K562 (cell line): ENCODE data around the gene BEND6. TPM values are rescaled to one million over a fixed set of nuclear protein-coding genes. Genes with fewer than 3 reads are reported as not detected.

Source experiments
- ATAC-seq: fragments of 200-7000 bp; cut with Tn5 transposase; 3 replicates; pipeline ENCODE4 v1.9.1; 2020; ENCODE audit warnings: moderate library complexity
- BruUV-seq: library from RNA; stranded (reverse); fragments of 400-500 nt; replicated peaks from 2 replicates; lab custom pipeline; 2021; lab: Mats Ljungman, UMichigan
- CTCF ChIA-PET: fragments of 300-600 bp; formaldehyde crosslinking; extraction: SDS; loops from one replicate; lab custom pipeline; 2021; ENCODE audit warnings: low intra/inter-chr PET ratio; lab: Yijun Ruan, JAX
- POLR2A ChIA-PET: fragments of 300-600, 350-650 bp; sonication (Branson Sonifier 250); formaldehyde crosslinking; extraction: SDS; loops from one replicate; lab custom pipeline; 2021; ENCODE audit warnings: antibody characterized with exemption, inconsistent platforms; lab: Yijun Ruan, JAX
- DNase-seq, 4 experiments: peaks; one replicate each; pipeline versions ENCODE4 v3.0.0 to v3.0.0-alpha.2; 2011 to 2018; ENCODE audit warnings: low spot score in 3 of 4, mixed read lengths in 3 of 4; ENCODE audit errors: extremely low read depth in 1 of 4
- FAIRE-seq: peaks from 2 replicates; lab custom pipeline; 2011; peaks lifted over from hg19 to GRCh38; lab: Jason Lieb, UNC
- H2AFZ ChIP-seq: 2 replicates; pipeline ENCODE4 v1.6.0; 2011; ENCODE audit warnings: low read depth, low read length, control low read depth, inconsistent platforms
- H3K27ac ChIP-seq: fragments of 200-600 bp; 3 replicates; pipeline ENCODE4 v1.8.0; 2011; ENCODE audit warnings: low read depth, mild to moderate bottlenecking, control low read depth, inconsistent platforms, low read length, moderate library complexity, mixed read lengths; ENCODE audit errors: extremely low read depth
- H3K27me3 ChIP-seq, 2 experiments: fragments of 300-600 bp in 1 of 2; 2 replicates in 1 of 2; 3 replicates in 1 of 2; pipeline versions ENCODE4 v1.6.0 to v1.8.0; 2011; ENCODE audit warnings: inconsistent platforms in 2 of 2, low read length in 2 of 2, mild to moderate bottlenecking in 1 of 2, mixed read lengths in 1 of 2, moderate library complexity in 1 of 2; ENCODE audit not compliant: control insufficient read depth in 2 of 2, insufficient read depth in 2 of 2
- H3K36me3 ChIP-seq: fragments of 300-600 bp; 3 replicates; pipeline ENCODE4 v1.8.0; 2011; ENCODE audit warnings: mild to moderate bottlenecking, low read length, inconsistent platforms; ENCODE audit not compliant: control insufficient read depth, insufficient read depth
- H3K4me1 ChIP-seq, 2 experiments: fragments of 200-600 bp in 1 of 2; replicated peaks in 1 of 2; 2 replicates in 1 of 2; 3 replicates in 1 of 2; pipeline versions ENCODE4 v1.5.1 to v1.8.0; 2011; ENCODE audit warnings: inconsistent platforms in 2 of 2, low read length in 2 of 2, mild to moderate bottlenecking in 1 of 2, mixed read lengths in 1 of 2, moderate library complexity in 1 of 2; ENCODE audit not compliant: control insufficient read depth in 2 of 2, insufficient read depth in 2 of 2
- H3K4me2 ChIP-seq: 2 replicates; pipeline ENCODE4 v1.6.1; 2011; ENCODE audit warnings: low read length, control low read depth, inconsistent platforms, mixed read lengths; ENCODE audit not compliant: insufficient read depth
- H3K4me3 ChIP-seq: fragments of 200-600 bp; sonication (generic), shearing (Covaris generic); 2 replicates; pipeline ENCODE4 v1.5.1; 2016; ENCODE audit warnings: control low read depth, inconsistent platforms
- H3K79me2 ChIP-seq: fragments of 200-600 bp; 3 replicates; pipeline ENCODE4 v1.8.0; 2011; ENCODE audit warnings: low read length, inconsistent platforms; ENCODE audit not compliant: control insufficient read depth, insufficient read depth
- H3K9ac ChIP-seq, 2 experiments: 2 replicates each; pipeline versions ENCODE4 v1.6.0 to v1.6.1; 2011; ENCODE audit warnings: low read depth in 2 of 2, low read length in 2 of 2, control low read depth in 1 of 2, inconsistent platforms in 1 of 2, mild to moderate bottlenecking in 1 of 2, mixed read lengths in 1 of 2; ENCODE audit not compliant: insufficient read depth in 1 of 2
- H3K9me1 ChIP-seq: one replicate; pipeline ENCODE4 v1.6.0; 2011; ENCODE audit warnings: inconsistent platforms, mild to moderate bottlenecking, low read length, moderate library complexity; ENCODE audit not compliant: control insufficient read depth, insufficient read depth
- H3K9me3 ChIP-seq: replicated peaks from 2 replicates; pipeline ENCODE4 v1.5.1; 2011; ENCODE audit warnings: low read depth, low read length, inconsistent platforms; ENCODE audit not compliant: control insufficient read depth, insufficient read depth
- H4K20me1 ChIP-seq: replicated peaks from 2 replicates; pipeline ENCODE4 v1.6.1; 2011; ENCODE audit warnings: low read length, inconsistent platforms, mixed read lengths; ENCODE audit not compliant: control insufficient read depth, insufficient read depth
- ARID1B ChIP-seq: fragments of 450-650 bp; IDR thresholded peaks from 2 replicates; pipeline ENCODE4 v1.6.1; 2016; ENCODE audit warnings: antibody characterized with exemption, mild to moderate bottlenecking, inconsistent platforms
- ATF1 ChIP-seq, 2 experiments: fragments of 450-650 bp in 1 of 2; IDR thresholded peaks; 2 replicates each; pipeline ENCODE4 v1.6.1; 2016; ENCODE audit warnings: missing compliant biosample characterization in 1 of 2, missing genetic modification characterization in 1 of 2
- CREM ChIP-seq: IDR thresholded peaks from 2 replicates; pipeline ENCODE4 v1.6.1; 2014; ENCODE audit warnings: antibody characterized with exemption, low read depth
- MTA1 ChIP-seq: fragments of 450-650 bp; IDR thresholded peaks from 2 replicates; pipeline ENCODE4 v1.6.1; 2017; ENCODE audit warnings: borderline replicate concordance
- POLR2AphosphoS5 ChIP-seq: IDR thresholded peaks from 2 replicates; pipeline ENCODE4 v1.6.1; 2011; ENCODE audit warnings: mild to moderate bottlenecking, low read depth, low read length, moderate library complexity; ENCODE audit not compliant: control insufficient read depth, insufficient read depth
- RFX1 ChIP-seq: fragments of 450-650 bp; IDR thresholded peaks from 2 replicates; pipeline ENCODE4 v1.6.1; 2016; ENCODE audit warnings: mild to moderate bottlenecking, moderate library complexity
- WGBS: fragments of 100-300 bp; shearing (Covaris generic); methylation state at CpG from one replicate; pipeline ENCODE4 v1.1.6; 2016; ENCODE audit warnings: low coverage, mixed read lengths; ENCODE audit not compliant: insufficient coverage; ENCODE audit errors: missing lambda C conversion rate; 5-methylcytosine and 5-hydroxymethylcytosine counted together
- in situ Hi-C: fragments of 300-500 bp; cut with MboI; formaldehyde crosslinking; loops from 4 replicates; pipeline ENCODE4 v1.15.0; 2018; ENCODE audit warnings: inconsistent platforms, mixed read lengths
- intact Hi-C: fragments of 100-400 bp; cut with micrococcal nuclease; formaldehyde crosslinking; loops from 2 replicates; pipeline ENCODE4 v1.14.2; 2022
- polyA plus RNA-seq, 8 experiments: library from polyadenylated mRNA; depleted of rRNA in 4 of 8; stranded (reverse) in 5 of 8; unstranded in 3 of 8; fragments of >200 nt; fragmentation: Nextera tagmentation in 2 of 8; fragmentation: Illumina TruSeq in 1 of 8; extraction: Ambion mirVana in 2 of 8; extraction: Trizol in 1 of 8; gene quantifications; 2 replicates each; pipeline versions ENCODE4 v1.2.1 to v1.2.3, GENCODE V29; 2011 to 2014; ENCODE audit warnings: inconsistent platforms in 1 of 8, missing spikeins in 1 of 8
- total RNA-seq, 7 experiments: library from RNA; depleted of rRNA in 6 of 7; stranded (reverse); fragments of >200 nt in 6 of 7; fragmentation: Illumina TruSeq in 2 of 7; extraction: Trizol in 2 of 7; gene quantifications; 2 replicates each; pipeline versions ENCODE4 v1.2.1 to v1.2.3, GENCODE V29; 2011 to 2021; ENCODE audit warnings: low replicate concordance in 1 of 7
- TF ChIP-seq, protein P1 (sequence below): fragments of 450-650 bp; IDR thresholded peaks from 2 replicates; pipeline ENCODE4 v1.6.1; 2016; ENCODE audit warnings: mild to moderate bottlenecking
- TF ChIP-seq, protein P2 (sequence below): fragments of 450-650 bp; IDR thresholded peaks from 2 replicates; pipeline ENCODE4 v1.6.1; 2016; ENCODE audit warnings: low read depth, mild to moderate bottlenecking, moderate library complexity
- TF ChIP-seq, protein P3 (sequence below), 2 experiments: fragments of 450-650 bp in 1 of 2; sonication (generic) in 1 of 2; formaldehyde crosslinking in 1 of 2; IDR thresholded peaks in 1 of 2; conservative IDR thresholded peaks in 1 of 2; 2 replicates each; pipeline versions ENCODE4 v1.6.1 to v1.8.1; 2016 to 2023; ENCODE audit warnings: mild to moderate bottlenecking in 2 of 2, moderate library complexity in 2 of 2, inconsistent platforms in 1 of 2, missing genetic modification reagents in 1 of 2
- TF ChIP-seq, protein P4 (sequence below): fragments of 450-650 bp; IDR thresholded peaks from 2 replicates; pipeline ENCODE4 v1.6.1; 2016; ENCODE audit warnings: antibody characterized with exemption
- TF ChIP-seq, protein P5 (sequence below): sonication (generic); IDR thresholded peaks from 2 replicates; pipeline ENCODE4 v1.6.1; 2016

Gene BEND6
- total and polyA plus RNA-seq, 9 of the 15 experiments (the other 6 are each of a cell fraction or from before 2014, with no cell fraction given): 0.37 to 4.0 (median 1.1) TPM

DNA sequence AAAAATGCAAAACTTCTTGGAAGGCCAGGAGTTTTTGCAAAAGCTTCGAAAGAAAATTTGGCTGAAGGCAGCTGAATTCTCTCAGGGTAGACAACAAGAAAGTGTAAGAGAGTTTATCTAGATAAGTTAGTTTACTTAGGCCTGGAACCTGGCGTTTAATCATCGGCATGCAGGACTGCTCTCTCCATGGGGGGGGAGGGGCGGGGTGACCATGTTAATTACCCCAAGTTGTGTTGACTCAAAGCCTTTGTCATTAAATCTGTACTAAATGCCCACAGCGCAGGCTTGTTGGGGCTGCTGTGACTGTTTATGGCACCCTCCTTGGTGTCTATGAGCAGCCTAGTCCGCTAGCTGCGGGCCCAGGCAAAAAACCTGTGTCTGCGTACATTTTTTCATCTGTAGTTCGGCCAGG, 115.0 kb downstream of the BEND6 start (continued):
- TF ChIP-seq POLR2AphosphoS5: peak; percentile 60; the same call in 1 of the 2 replicates
- TF ChIP-seq, protein P1, sequence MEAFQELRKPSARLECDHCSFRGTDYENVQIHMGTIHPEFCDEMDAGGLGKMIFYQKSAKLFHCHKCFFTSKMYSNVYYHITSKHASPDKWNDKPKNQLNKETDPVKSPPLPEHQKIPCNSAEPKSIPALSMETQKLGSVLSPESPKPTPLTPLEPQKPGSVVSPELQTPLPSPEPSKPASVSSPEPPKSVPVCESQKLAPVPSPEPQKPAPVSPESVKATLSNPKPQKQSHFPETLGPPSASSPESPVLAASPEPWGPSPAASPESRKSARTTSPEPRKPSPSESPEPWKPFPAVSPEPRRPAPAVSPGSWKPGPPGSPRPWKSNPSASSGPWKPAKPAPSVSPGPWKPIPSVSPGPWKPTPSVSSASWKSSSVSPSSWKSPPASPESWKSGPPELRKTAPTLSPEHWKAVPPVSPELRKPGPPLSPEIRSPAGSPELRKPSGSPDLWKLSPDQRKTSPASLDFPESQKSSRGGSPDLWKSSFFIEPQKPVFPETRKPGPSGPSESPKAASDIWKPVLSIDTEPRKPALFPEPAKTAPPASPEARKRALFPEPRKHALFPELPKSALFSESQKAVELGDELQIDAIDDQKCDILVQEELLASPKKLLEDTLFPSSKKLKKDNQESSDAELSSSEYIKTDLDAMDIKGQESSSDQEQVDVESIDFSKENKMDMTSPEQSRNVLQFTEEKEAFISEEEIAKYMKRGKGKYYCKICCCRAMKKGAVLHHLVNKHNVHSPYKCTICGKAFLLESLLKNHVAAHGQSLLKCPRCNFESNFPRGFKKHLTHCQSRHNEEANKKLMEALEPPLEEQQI: peak; percentile 15; the same call in 1 of the 2 replicates
- TF ChIP-seq, all 486 proteins: peak for 28

DNA sequence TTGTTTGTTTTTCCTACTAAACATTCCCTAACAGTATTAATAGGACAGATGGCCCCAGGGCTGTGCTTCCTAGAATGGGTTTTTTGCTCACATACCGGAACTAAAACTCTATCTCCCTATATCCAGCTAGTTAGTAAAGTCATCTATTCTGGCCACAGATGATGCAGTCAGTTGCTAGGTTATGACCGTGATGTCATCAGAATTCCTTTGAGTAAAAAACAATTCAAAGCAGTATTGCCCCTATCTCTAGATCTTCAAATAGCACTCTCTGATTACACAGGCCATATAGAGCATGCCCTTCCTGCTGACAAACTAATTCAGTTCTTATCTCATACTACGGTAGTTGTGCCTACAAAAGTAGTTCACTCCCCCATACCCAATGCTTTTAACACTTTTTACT, 117.2 kb downstream of the BEND6 start:
- Histone ChIP-seq H3K79me2 (no peaks in the 10 kb centered on the region), H3K27me3 (no peaks in the 10 kb centered on the region), H3K9me3 (peaks cover 6% of the 10 kb centered on the region), H3K4me3 (no peak overlapping the region), H3K4me1 (peaks cover 3 to 18% of the 10 kb centered on the region in 2 experiments; a peak in 3 of 5 replicates), H3K27ac (no peak overlapping the region), H3K9me1 (no peaks in the 10 kb centered on the region), H2AFZ (no peak overlapping the region), H3K4me2 (no peak overlapping the region), H3K9ac (no peak overlapping the region), H4K20me1 (no peaks in the 10 kb centered on the region), H3K36me3 (peaks cover 4% of the 10 kb centered on the region; the same call in 1 of the 3 replicates)
- CTCF ChIA-PET: no interaction called here
- in situ Hi-C loops: no loop called here
- no peak for FAIRE-seq
- POLR2A ChIA-PET: interaction anchor here (0.8 to 1.3 kb wide), 2 partner anchors 14 to 23 kb away, joined by 3 to 4 read pairs; no protein-coding TSS in a partner anchor
- BruUV-seq: no TSS peak
- ATAC-seq: no peak
- TF ChIP-seq MTA1 (no peak), RFX1 (peak; percentile 29; the same call in 1 of the 2 replicates), ARID1B (0 out of 2 replicates have a peak, but pooled peaks have one; percentile 15), ATF1 (CRISPR knock-in tag; IDR thresholded peaks at IDR 0.05) (no peak), ATF1 (tag; IDR thresholded peaks at IDR 0.05) (peak; percentile 52), CREM (0 out of 2 replicates have a peak, but pooled peaks have one; percentile 31)
- TF ChIP-seq, protein P2, sequence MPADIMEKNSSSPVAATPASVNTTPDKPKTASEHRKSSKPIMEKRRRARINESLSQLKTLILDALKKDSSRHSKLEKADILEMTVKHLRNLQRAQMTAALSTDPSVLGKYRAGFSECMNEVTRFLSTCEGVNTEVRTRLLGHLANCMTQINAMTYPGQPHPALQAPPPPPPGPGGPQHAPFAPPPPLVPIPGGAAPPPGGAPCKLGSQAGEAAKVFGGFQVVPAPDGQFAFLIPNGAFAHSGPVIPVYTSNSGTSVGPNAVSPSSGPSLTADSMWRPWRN: 0 out of 2 replicates have a peak, but pooled peaks have one; percentile 24
- TF ChIP-seq, protein P3, sequence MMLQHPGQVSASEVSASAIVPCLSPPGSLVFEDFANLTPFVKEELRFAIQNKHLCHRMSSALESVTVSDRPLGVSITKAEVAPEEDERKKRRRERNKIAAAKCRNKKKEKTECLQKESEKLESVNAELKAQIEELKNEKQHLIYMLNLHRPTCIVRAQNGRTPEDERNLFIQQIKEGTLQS (IDR thresholded peaks at IDR 0.05): 0 out of 2 replicates have a peak, but pooled peaks have one; percentile 17
- TF ChIP-seq, protein P3 (CRISPR knock-in tag; conservative IDR thresholded peaks at IDR 0.05): no peak
- TF ChIP-seq, protein P4, sequence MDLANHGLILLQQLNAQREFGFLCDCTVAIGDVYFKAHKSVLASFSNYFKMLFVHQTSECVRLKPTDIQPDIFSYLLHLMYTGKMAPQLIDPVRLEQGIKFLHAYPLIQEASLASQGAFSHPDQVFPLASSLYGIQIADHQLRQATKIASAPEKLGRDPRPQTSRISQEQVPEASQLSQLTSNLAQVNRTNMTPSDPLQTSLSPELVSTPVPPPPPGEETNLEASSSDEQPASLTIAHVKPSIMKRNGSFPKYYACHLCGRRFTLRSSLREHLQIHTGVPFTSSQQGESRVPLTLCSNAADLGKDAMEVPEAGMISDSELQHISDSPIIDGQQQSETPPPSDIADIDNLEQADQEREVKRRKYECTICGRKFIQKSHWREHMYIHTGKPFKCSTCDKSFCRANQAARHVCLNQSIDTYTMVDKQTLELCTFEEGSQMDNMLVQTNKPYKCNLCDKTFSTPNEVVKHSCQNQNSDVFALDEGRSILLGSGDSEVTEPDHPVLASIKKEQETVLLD: no peak
- TF ChIP-seq, protein P5, sequence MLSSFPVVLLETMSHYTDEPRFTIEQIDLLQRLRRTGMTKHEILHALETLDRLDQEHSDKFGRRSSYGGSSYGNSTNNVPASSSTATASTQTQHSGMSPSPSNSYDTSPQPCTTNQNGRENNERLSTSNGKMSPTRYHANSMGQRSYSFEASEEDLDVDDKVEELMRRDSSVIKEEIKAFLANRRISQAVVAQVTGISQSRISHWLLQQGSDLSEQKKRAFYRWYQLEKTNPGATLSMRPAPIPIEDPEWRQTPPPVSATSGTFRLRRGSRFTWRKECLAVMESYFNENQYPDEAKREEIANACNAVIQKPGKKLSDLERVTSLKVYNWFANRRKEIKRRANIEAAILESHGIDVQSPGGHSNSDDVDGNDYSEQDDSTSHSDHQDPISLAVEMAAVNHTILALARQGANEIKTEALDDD: peak; percentile 36; the same call in 1 of the 2 replicates
- intact Hi-C loops: no loop called here
- no peak for DNase-seq
- WGBS: 54% methylated on average over 3 of the region's 3 CpGs
